ENCODE measurements around the gene MGP. TPM values are rescaled to one million over a fixed set of nuclear protein-coding genes. Genes with fewer than 3 reads are reported as not detected.

MGP gene
- total and polyA plus RNA-seq, 2 of the 13 experiments (the other 11 are each of a cell fraction or from before 2014, with no cell fraction given), result not detected

DNA sequence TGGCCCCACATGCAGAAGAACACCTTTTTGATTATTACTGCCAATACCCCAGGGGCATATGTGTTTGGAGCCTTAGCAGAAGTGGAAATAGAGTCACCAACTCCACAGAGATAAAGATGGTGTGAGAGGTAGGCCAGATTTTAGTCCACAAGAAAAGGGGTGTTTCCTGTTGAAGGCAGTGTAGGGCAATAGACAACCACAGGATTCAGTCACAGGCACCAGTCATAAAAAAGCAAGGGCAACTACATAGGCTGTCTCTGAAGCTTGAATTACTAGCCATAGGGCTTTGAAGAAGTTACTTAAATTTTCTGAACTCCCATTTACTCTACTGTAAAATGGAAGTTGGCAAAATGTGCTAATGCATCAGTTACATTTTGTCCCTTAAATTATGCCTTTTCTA lies 33.8 kb upstream of the MGP start:
- H2AFZ ChIP-seq (ENCODE audit: low read length), result no peak overlapping the region
- no peak for FAIRE-seq
- no peaks in the 10 kb centered on the region for H4K20me1 ChIP-seq (ENCODE audit: insufficient read depth, low read length)
- no peaks in the 10 kb centered on the region for H3K27me3 ChIP-seq (ENCODE audit: control insufficient read depth in 1 of 2, insufficient read depth in 2 of 2, low read length in 2 of 2)
- H3K9ac ChIP-seq (ENCODE audit: insufficient read depth, low read depth, low read length), result no peak overlapping the region
- intact Hi-C loops (cut with micrococcal nuclease; ENCODE audit: unreplicated experiment), result no loop called here
- H3K9me3 ChIP-seq (ENCODE audit: low read length), result no peaks in the 10 kb centered on the region
- CTCF ChIA-PET (ENCODE audit: low intra/inter-chr PET ratio, low total read pairs), result no interaction called here
- DNase-seq (ENCODE audit: low spot score), result no peak
- no peaks in the 10 kb centered on the region for H3K36me3 ChIP-seq (replicated peaks in 1 of 2; ENCODE audit: control insufficient read depth in 1 of 2, insufficient read depth in 2 of 2, low read length in 2 of 2)
- no peak overlapping the region for H3K4me2 ChIP-seq (ENCODE audit: low read depth, low read length)
- no peak overlapping the region for H3K4me3 ChIP-seq (replicated peaks in 1 of 3; ENCODE audit: insufficient read depth in 1 of 3, low read depth in 2 of 3, low read length in 3 of 3)
- H3K79me2 ChIP-seq (ENCODE audit: insufficient read depth, low read length), result no peaks in the 10 kb centered on the region
- BruUV-seq (replicated peaks), result no TSS peak
- no peak overlapping the region for H3K27ac ChIP-seq (ENCODE audit: extremely low read length, insufficient read depth, low read length)
- POLR2A ChIA-PET, result no interaction called here
- ATAC-seq, result no peak
- H3K4me1 ChIP-seq (ENCODE audit: insufficient read depth, low read length), result no peaks in the 10 kb centered on the region
- in situ Hi-C loops (cut with HindIII; ENCODE audit: extremely low pct_ligation_motif_present, low pct_unique_long_range_greater_than_20kb), result no loop called here
- TF ChIP-seq GATAD2A (CRISPR knock-in tag; IDR thresholded peaks at IDR 0.05), result no peak

DNA sequence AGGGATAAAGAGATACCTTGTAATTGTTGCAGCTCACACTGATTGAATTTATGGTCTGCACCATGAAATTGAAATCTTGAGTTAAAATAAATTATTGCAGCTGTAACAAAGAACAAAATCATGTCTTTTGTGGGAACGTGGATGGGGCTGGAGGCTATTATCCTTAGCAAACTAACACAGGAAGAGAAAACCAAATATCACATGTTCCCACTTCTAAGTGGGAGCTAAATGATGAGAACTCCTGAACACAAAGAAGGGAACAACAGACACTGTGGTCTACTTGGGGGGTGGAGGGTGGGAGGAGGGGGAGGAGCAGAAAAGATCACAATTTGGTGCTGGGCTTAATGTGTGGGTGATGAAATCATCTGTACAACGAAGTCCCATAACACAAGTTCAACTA lies 30.1 kb upstream of the MGP start:
- 26% methylated on average over 2 of the region's 2 CpGs for WGBS (ENCODE audit: low lambda C conversion rate)
- FAIRE-seq (no peak), DNase-seq (ENCODE audit: low spot score) (no peak), ATAC-seq (no peak)
- CTCF ChIA-PET (ENCODE audit: low intra/inter-chr PET ratio, low total read pairs), result no interaction called here
- in situ Hi-C loops (cut with HindIII; ENCODE audit: extremely low pct_ligation_motif_present, low pct_unique_long_range_greater_than_20kb) (no loop called here), intact Hi-C loops (cut with micrococcal nuclease; ENCODE audit: unreplicated experiment) (no loop called here)
- Histone ChIP-seq H2AFZ (ENCODE audit: low read length) (no peak overlapping the region), H4K20me1 (ENCODE audit: insufficient read depth, low read length) (no peaks in the 10 kb centered on the region), H3K4me2 (ENCODE audit: low read depth, low read length) (no peak overlapping the region), H3K4me1 (ENCODE audit: insufficient read depth, low read length) (no peaks in the 10 kb centered on the region), H3K27ac (ENCODE audit: extremely low read length, insufficient read depth, low read length) (no peak overlapping the region), H3K9ac (ENCODE audit: insufficient read depth, low read depth, low read length) (no peak overlapping the region), H3K79me2 (ENCODE audit: insufficient read depth, low read length) (no peaks in the 10 kb centered on the region), H3K27me3 (ENCODE audit: control insufficient read depth in 1 of 2, insufficient read depth in 2 of 2, low read length in 2 of 2) (no peaks in the 10 kb centered on the region), H3K9me3 (ENCODE audit: low read length) (no peaks in the 10 kb centered on the region), H3K4me3 (replicated peaks in 1 of 3; ENCODE audit: insufficient read depth in 1 of 3, low read depth in 2 of 3, low read length in 3 of 3) (no peak overlapping the region), H3K36me3 (replicated peaks in 1 of 2; ENCODE audit: control insufficient read depth in 1 of 2, insufficient read depth in 2 of 2, low read length in 2 of 2) (no peaks in the 10 kb centered on the region)
- TF ChIP-seq, protein P1, sequence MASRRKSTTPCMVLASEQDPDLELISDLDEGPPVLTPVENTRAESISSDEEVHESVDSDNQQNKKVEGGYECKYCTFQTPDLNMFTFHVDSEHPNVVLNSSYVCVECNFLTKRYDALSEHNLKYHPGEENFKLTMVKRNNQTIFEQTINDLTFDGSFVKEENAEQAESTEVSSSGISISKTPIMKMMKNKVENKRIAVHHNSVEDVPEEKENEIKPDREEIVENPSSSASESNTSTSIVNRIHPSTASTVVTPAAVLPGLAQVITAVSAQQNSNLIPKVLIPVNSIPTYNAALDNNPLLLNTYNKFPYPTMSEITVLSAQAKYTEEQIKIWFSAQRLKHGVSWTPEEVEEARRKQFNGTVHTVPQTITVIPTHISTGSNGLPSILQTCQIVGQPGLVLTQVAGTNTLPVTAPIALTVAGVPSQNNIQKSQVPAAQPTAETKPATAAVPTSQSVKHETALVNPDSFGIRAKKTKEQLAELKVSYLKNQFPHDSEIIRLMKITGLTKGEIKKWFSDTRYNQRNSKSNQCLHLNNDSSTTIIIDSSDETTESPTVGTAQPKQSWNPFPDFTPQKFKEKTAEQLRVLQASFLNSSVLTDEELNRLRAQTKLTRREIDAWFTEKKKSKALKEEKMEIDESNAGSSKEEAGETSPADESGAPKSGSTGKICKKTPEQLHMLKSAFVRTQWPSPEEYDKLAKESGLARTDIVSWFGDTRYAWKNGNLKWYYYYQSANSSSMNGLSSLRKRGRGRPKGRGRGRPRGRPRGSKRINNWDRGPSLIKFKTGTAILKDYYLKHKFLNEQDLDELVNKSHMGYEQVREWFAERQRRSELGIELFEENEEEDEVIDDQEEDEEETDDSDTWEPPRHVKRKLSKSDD (CRISPR knock-in tag; IDR thresholded peaks at IDR 0.05; ENCODE audit: low read depth), result no peak
- TF ChIP-seq REPIN1 (CRISPR knock-in tag; IDR thresholded peaks at IDR 0.05; ENCODE audit: borderline replicate concordance, low read depth), result no peak
- no peak for TF ChIP-seq TSC22D2 (CRISPR knock-in tag; IDR thresholded peaks at IDR 0.05; ENCODE audit: borderline replicate concordance)
- no peak for TF ChIP-seq PHF21A (CRISPR knock-in tag; IDR thresholded peaks at IDR 0.05)
- BruUV-seq (replicated peaks), result no TSS peak
- POLR2A ChIA-PET, result no interaction called here
